DND-41 (cell line): Measurements from ENCODE around the gene GRIK3.
A peak's percentile ranks its signal among the peaks of the same experiment; 100 is the strongest.

Experiments used
- CTCF ChIP-seq: IDR thresholded peaks from 2 replicates; pipeline ENCODE4 v1.5.1; 2012; ENCODE audit warnings: borderline replicate concordance, low read length, moderate library complexity, mild to moderate bottlenecking; ENCODE audit not compliant: poor library complexity, severe bottlenecking; ENCODE audit errors: extremely low read depth
- EZH2 ChIP-seq: IDR thresholded peaks from 3 replicates; pipeline ENCODE4 v1.6.1; 2012; ENCODE audit warnings: borderline replicate concordance, low read depth, mild to moderate bottlenecking, moderate library complexity, low read length, inconsistent platforms; ENCODE audit not compliant: severe bottlenecking

- TF ChIP-seq CTCF (no peak), EZH2 (peak; percentile 47)
These were observed 285.8 kb downstream of the GRIK3 start for GRCh38 chr1:36748466-36748865.
